NCI-H2081 treated with DMSO at 0.1 percent for 48 hours (cell line): ENCODE results near the gene SH3PXD2B.

Experiments
- DNase-seq: peaks from one replicate; lab custom pipeline; 2025; lab: John Stamatoyannopoulos, UW

SH3PXD2B gene

GRCh38 chr5:172436879-172437369, 17.4 kb downstream of the SH3PXD2B start:
- no peak for DNase-seq

GRCh38 chr5:172436078-172436878, 18.0 kb downstream of the SH3PXD2B start:
- no peak for DNase-seq

GRCh38 chr5:172435362-172436077, 18.8 kb downstream of the SH3PXD2B start:
- DNase-seq = no peak

- DNase-seq = no peak
These were observed 20.1 kb downstream of the SH3PXD2B start for GRCh38 chr5:172434251-172434650.

- no peak for DNase-seq
These were observed 20.8 kb downstream of the SH3PXD2B start for GRCh38 chr5:172433513-172433912.

GRCh38 chr5:172433071-172433470, 21.3 kb downstream of the SH3PXD2B start:
- no peak for DNase-seq

- no peak for DNase-seq
These were observed 24.0 kb downstream of the SH3PXD2B start for GRCh38 chr5:172430354-172430753.

GRCh38 chr5:172429201-172429940, 25.0 kb downstream of the SH3PXD2B start:
- DNase-seq = no peak

GRCh38 chr5:172428224-172429166, 25.8 kb downstream of the SH3PXD2B start:
- no peak for DNase-seq

- DNase-seq = no peak
These were observed 27.1 kb downstream of the SH3PXD2B start for GRCh38 chr5:172427202-172427601.

GRCh38 chr5:172426086-172426485, 28.2 kb downstream of the SH3PXD2B start:
- DNase-seq = no peak

GRCh38 chr5:172425402-172425801, 28.9 kb downstream of the SH3PXD2B start:
- DNase-seq = no peak

- DNase-seq = no peak
These were observed 29.5 kb downstream of the SH3PXD2B start for GRCh38 chr5:172424808-172425207.

GRCh38 chr5:172424111-172424490, 30.2 kb downstream of the SH3PXD2B start:
- DNase-seq = no peak

GRCh38 chr5:172423379-172424110, 30.8 kb downstream of the SH3PXD2B start:
- DNase-seq = no peak

- no peak for DNase-seq
These were observed 32.1 kb downstream of the SH3PXD2B start for GRCh38 chr5:172422255-172422654.

GRCh38 chr5:172421020-172421419, 33.3 kb downstream of the SH3PXD2B start:
- no peak for DNase-seq

- DNase-seq = no peak
These were observed 33.9 kb downstream of the SH3PXD2B start for GRCh38 chr5:172420235-172420939.

- no peak for DNase-seq
These were observed 35.2 kb downstream of the SH3PXD2B start for GRCh38 chr5:172418862-172419814.
